Liver (tissue), 3 donors: ENCODE results near the gene CCP110.

Experiments
- FOXA1 ChIP-seq: IDR thresholded peaks from 2 replicates; pipeline ENCODE4 v1.6.1; 2016; ENCODE audit warnings: antibody characterized with exemption
- GABPA ChIP-seq, 2 donors: IDR thresholded peaks in 1 of 2; conservative IDR thresholded peaks in 1 of 2; 2 replicates each; pipeline ENCODE4 v1.6.1; 2016; ENCODE audit warnings: antibody characterized with exemption in 2 of 2, mild to moderate bottlenecking in 1 of 2, moderate library complexity in 1 of 2
- HNF4A ChIP-seq, 2 donors: conservative IDR thresholded peaks; 2 replicates each; pipeline ENCODE4 v1.6.1; 2016; ENCODE audit warnings: antibody characterized with exemption in 2 of 2, mild to moderate bottlenecking in 2 of 2
- HNF4G ChIP-seq: IDR thresholded peaks from 2 replicates; pipeline ENCODE4 v1.6.1; 2016; ENCODE audit warnings: antibody characterized with exemption
- JUND ChIP-seq, 2 donors: IDR thresholded peaks; 2 replicates each; pipeline ENCODE4 v1.6.1; 2016; ENCODE audit warnings: antibody characterized with exemption in 2 of 2
- RAD21 ChIP-seq, 2 donors: IDR thresholded peaks; 2 replicates each; pipeline ENCODE4 v1.6.1; 2016; ENCODE audit warnings: antibody characterized with exemption in 2 of 2, mild to moderate bottlenecking in 2 of 2
- TAF1 ChIP-seq: conservative IDR thresholded peaks from 2 replicates; pipeline ENCODE4 v1.6.1; 2016; ENCODE audit warnings: antibody characterized with exemption, mild to moderate bottlenecking
- YY1 ChIP-seq: IDR thresholded peaks from 2 replicates; pipeline ENCODE4 v1.6.1; 2016; ENCODE audit warnings: antibody characterized with exemption, mild to moderate bottlenecking
- TF ChIP-seq, protein P1 (sequence below): IDR thresholded peaks from 2 replicates; pipeline ENCODE4 v1.6.1; 2016; ENCODE audit warnings: antibody characterized with exemption
- TF ChIP-seq, protein P2 (sequence below): fragments of 150-350 bp; IDR thresholded peaks from 2 replicates; pipeline ENCODE4 v1.5.1; 2017; ENCODE audit warnings: improper control_type of control experiment, low read depth, low read length; ENCODE audit not compliant: missing input control
- TF ChIP-seq, protein P3 (sequence below): IDR thresholded peaks from 2 replicates; pipeline ENCODE4 v1.6.1; 2016; ENCODE audit warnings: antibody characterized with exemption
- TF ChIP-seq, protein P4 (sequence below): IDR thresholded peaks from 2 replicates; pipeline ENCODE4 v1.6.1; 2016; ENCODE audit warnings: antibody characterized with exemption, mild to moderate bottlenecking
- TF ChIP-seq, protein P5 (sequence below): IDR thresholded peaks from 2 replicates; pipeline ENCODE4 v1.6.1; 2016; ENCODE audit warnings: antibody characterized with exemption
- donor health status: healthy.
- donor health status: healthy.

DNA sequence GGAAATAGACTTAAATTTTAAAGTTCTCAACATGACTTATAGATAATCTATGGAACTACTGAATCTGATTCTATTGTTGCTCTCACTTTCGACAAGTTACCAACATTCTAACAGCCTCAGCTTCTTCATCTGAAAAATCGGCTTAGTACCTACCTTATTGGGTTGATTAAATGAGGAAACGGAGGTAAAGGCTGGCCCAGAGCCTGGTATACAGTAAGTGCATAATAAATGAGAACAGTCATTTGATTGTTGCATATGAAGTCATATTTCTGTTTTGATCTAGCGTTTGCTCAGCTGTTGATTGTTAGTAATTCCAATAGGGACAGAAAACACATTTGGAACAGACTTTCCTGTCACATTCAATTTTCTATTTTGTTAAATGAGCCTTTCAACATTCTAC, 36.3 kb downstream of the CCP110 start:
- TF ChIP-seq, protein P1, sequence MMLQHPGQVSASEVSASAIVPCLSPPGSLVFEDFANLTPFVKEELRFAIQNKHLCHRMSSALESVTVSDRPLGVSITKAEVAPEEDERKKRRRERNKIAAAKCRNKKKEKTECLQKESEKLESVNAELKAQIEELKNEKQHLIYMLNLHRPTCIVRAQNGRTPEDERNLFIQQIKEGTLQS: no peak
- TF ChIP-seq TAF1 (no peak), HNF4G (no peak), YY1 (no peak), HNF4A (conservative IDR thresholded peaks at IDR 0.05) (no peak), GABPA (IDR thresholded peaks at IDR 0.05 in 1 of 2, conservative IDR thresholded peaks at IDR 0.05 in 1 of 2) (no peak), RAD21 (IDR thresholded peaks at IDR 0.05) (no peak), JUND (IDR thresholded peaks at IDR 0.05) (no peak), FOXA1 (no peak)
- TF ChIP-seq, protein P2, sequence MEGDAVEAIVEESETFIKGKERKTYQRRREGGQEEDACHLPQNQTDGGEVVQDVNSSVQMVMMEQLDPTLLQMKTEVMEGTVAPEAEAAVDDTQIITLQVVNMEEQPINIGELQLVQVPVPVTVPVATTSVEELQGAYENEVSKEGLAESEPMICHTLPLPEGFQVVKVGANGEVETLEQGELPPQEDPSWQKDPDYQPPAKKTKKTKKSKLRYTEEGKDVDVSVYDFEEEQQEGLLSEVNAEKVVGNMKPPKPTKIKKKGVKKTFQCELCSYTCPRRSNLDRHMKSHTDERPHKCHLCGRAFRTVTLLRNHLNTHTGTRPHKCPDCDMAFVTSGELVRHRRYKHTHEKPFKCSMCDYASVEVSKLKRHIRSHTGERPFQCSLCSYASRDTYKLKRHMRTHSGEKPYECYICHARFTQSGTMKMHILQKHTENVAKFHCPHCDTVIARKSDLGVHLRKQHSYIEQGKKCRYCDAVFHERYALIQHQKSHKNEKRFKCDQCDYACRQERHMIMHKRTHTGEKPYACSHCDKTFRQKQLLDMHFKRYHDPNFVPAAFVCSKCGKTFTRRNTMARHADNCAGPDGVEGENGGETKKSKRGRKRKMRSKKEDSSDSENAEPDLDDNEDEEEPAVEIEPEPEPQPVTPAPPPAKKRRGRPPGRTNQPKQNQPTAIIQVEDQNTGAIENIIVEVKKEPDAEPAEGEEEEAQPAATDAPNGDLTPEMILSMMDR: no peak
- TF ChIP-seq, protein P3, sequence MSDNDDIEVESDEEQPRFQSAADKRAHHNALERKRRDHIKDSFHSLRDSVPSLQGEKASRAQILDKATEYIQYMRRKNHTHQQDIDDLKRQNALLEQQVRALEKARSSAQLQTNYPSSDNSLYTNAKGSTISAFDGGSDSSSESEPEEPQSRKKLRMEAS: no peak
- TF ChIP-seq, protein P4, sequence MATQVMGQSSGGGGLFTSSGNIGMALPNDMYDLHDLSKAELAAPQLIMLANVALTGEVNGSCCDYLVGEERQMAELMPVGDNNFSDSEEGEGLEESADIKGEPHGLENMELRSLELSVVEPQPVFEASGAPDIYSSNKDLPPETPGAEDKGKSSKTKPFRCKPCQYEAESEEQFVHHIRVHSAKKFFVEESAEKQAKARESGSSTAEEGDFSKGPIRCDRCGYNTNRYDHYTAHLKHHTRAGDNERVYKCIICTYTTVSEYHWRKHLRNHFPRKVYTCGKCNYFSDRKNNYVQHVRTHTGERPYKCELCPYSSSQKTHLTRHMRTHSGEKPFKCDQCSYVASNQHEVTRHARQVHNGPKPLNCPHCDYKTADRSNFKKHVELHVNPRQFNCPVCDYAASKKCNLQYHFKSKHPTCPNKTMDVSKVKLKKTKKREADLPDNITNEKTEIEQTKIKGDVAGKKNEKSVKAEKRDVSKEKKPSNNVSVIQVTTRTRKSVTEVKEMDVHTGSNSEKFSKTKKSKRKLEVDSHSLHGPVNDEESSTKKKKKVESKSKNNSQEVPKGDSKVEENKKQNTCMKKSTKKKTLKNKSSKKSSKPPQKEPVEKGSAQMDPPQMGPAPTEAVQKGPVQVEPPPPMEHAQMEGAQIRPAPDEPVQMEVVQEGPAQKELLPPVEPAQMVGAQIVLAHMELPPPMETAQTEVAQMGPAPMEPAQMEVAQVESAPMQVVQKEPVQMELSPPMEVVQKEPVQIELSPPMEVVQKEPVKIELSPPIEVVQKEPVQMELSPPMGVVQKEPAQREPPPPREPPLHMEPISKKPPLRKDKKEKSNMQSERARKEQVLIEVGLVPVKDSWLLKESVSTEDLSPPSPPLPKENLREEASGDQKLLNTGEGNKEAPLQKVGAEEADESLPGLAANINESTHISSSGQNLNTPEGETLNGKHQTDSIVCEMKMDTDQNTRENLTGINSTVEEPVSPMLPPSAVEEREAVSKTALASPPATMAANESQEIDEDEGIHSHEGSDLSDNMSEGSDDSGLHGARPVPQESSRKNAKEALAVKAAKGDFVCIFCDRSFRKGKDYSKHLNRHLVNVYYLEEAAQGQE: no peak
- TF ChIP-seq, protein P5, sequence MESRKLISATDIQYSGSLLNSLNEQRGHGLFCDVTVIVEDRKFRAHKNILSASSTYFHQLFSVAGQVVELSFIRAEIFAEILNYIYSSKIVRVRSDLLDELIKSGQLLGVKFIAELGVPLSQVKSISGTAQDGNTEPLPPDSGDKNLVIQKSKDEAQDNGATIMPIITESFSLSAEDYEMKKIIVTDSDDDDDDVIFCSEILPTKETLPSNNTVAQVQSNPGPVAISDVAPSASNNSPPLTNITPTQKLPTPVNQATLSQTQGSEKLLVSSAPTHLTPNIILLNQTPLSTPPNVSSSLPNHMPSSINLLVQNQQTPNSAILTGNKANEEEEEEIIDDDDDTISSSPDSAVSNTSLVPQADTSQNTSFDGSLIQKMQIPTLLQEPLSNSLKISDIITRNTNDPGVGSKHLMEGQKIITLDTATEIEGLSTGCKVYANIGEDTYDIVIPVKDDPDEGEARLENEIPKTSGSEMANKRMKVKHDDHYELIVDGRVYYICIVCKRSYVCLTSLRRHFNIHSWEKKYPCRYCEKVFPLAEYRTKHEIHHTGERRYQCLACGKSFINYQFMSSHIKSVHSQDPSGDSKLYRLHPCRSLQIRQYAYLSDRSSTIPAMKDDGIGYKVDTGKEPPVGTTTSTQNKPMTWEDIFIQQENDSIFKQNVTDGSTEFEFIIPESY: no peak
